GM06990 (cell line): Measurements from ENCODE around the gene GPRC5A.

Source experiments
- DNase-seq: peaks from one replicate; pipeline ENCODE4 v3.0.0-alpha.2; 2011; ENCODE audit not compliant: insufficient read length; ENCODE audit errors: extremely low read depth
- H3K27me3 ChIP-seq: replicated peaks from 2 replicates; pipeline ENCODE4 v1.6.0; 2011; ENCODE audit warnings: low read length; ENCODE audit not compliant: control insufficient read depth, insufficient read depth
- H3K36me3 ChIP-seq: 2 replicates; pipeline ENCODE4 v1.5.1; 2011; ENCODE audit warnings: low read length; ENCODE audit not compliant: control insufficient read depth, insufficient read depth
- H3K4me3 ChIP-seq: replicated peaks from 2 replicates; pipeline ENCODE4 v1.5.1; 2011; ENCODE audit warnings: low read depth, mild to moderate bottlenecking, control low read depth, low read length
- CTCF ChIP-seq: IDR thresholded peaks from 2 replicates; pipeline ENCODE4 v1.5.1; 2011; ENCODE audit warnings: low read length, control low read depth, mild to moderate bottlenecking, inconsistent platforms; ENCODE audit not compliant: insufficient read depth, poor library complexity, severe bottlenecking

The GPRC5A gene

GRCh38 chr12:12939888-12940287 lies 48.5 kb downstream of the GPRC5A start:
- no peak overlapping the region for H3K4me3 ChIP-seq
- TF ChIP-seq CTCF, result no peak
- H3K36me3 ChIP-seq, result no peaks in the 10 kb centered on the region
- DNase-seq, result no peak
- no peaks in the 10 kb centered on the region for H3K27me3 ChIP-seq

DNA sequence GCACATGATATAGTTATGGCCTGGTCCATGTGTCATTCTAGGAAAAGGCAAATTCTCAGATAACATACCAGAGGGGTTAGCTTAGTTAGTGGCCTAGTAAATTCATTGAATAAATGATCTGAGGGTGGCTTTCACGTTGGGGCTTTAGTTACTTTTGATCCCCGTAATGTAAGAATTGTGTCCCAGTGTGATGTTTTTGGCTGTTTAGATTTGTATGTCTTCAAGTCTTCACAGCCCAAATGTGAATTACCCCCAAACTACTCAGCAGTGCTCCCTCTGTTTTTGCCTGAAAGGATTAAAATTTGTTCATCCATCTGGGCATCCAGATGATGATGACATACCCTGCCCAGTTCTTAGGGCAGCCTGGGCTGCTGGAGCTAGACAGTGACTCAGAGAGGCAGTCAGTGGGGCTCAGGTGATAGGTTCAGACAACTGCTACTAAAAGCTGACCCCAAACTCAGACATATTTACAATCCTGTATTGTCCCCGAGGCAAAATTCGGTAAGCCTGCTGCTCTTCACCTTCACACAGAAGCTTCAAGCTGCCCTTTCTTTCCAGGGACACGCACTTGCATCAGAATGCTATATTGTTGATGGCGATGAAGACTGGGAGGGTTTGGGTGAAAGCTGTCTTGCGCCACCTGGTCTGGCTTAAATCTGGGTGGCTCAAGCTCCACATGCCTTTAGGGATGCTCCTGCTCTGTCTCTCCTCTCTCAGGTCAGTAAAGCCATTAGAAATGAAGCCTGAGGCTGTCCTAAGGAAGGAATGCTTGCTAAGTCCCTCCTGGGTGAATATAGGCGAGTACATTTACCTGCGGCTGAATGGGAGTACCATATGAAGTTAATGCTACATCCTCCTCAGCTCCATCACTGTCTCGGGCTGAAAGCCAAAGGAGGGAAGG lies 50.3 kb downstream of the GPRC5A start:
- TF ChIP-seq CTCF, result no peak
- no peak for DNase-seq
- Histone ChIP-seq H3K36me3 (no peaks in the 10 kb centered on the region), H3K27me3 (no peaks in the 10 kb centered on the region), H3K4me3 (no peak overlapping the region)

GRCh38 chr12:12943586-12944260 lies 52.4 kb downstream of the GPRC5A start:
- H3K4me3 ChIP-seq, result no peak overlapping the region
- no peaks in the 10 kb centered on the region for H3K27me3 ChIP-seq
- TF ChIP-seq CTCF, result no peak
- H3K36me3 ChIP-seq, result no peaks in the 10 kb centered on the region
- DNase-seq, result no peak

DNA sequence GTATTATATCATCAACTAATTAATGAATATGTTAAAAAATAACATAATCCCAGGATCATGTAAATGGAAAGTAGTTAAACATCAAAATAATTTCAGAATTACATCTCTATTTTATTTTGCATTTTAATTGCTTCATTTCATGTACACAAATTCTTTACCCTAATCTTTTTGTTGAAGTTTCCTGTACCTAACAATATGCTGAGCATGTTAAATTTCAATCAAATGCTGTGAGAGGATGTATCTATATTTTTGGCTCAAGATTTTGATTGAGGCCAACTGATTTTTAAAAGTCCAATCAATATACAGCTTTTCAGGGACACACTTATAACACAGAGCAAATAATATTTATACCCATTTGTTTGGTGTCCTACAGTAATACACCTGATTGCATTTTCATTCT lies 54.2 kb downstream of the GPRC5A start:
- Histone ChIP-seq H3K4me3 (no peak overlapping the region), H3K27me3 (no peaks in the 10 kb centered on the region), H3K36me3 (no peaks in the 10 kb centered on the region)
- DNase-seq, result no peak
- TF ChIP-seq CTCF, result no peak

DNA sequence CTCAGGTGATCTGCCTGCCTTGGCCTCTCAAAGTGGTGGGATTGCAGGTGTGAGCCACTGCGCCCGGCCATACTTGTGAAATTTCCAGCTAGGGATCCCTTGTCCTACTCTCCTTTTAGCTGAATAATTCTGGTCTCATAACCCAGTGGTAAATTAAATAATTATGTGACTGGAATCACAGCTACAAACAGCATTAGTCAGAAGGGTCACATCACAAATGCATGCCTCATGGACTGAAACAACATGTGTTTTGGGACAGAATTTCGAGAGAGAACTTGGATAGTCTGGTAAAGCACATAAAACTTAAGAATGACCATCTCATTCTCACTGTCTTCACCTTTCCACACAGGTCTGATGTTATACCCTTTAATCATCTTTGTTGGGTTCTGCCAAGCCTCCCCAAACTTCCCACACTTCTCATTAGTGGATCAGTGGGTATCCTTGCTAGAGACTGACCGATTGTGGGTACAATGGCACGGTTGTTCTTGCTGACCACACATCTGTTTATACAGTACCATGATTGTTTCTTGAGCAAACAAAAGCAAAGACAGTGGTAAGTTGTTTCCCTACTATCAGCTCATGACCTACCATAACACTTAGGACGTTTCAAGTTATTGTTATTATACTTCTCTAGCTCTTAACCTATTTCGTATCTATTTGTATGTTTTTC lies 55.5 kb downstream of the GPRC5A start:
- no peaks in the 10 kb centered on the region for H3K36me3 ChIP-seq
- no peaks in the 10 kb centered on the region for H3K27me3 ChIP-seq
- H3K4me3 ChIP-seq, result no peak overlapping the region
- DNase-seq, result no peak
- no peak for TF ChIP-seq CTCF
